ENCODE results near the gene CDT1.

DNA sequence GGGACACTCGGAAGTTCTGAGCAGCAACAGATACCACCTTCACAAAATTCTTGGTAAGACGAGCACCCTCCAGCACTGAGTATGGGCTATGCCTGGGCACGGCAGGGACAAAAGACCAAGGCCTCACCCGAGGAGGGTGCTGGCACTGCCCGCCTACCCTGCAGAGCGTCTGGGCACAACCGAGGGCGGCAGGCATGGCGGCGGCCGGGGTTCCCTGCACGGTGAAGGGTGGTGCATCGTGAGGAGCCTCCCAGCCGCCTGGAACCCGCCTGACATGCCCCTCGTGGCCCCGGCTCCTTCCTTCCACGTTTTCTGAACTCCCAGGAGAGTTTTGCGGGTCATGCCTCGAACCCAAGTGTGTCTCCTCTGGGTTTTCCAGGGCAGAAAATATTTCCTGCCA lies 34.2 kb downstream of the CDT1 start:
- TF ChIP-seq ELF1 (IDR thresholded peaks at IDR 0.05; ENCODE audit: borderline replicate concordance, low read depth) = no peak
- TF ChIP-seq POLR2AphosphoS5 (IDR thresholded peaks at IDR 0.05; ENCODE audit: low read depth, low read length) = no peak
